Stimulated activated CD8-positive, alpha-beta memory T cell treated with anti-CD3 and anti-CD28 coated beads, Interleukin-2, amount 100 ng/mL, for 1 hour (primary cell): ENCODE measurements around the gene HSPB7.

ENCODE experiments used
- DNase-seq, 2 donors: peaks; one replicate each; pipeline ENCODE4 v3.0.0-alpha.2; 2020; ENCODE audit warnings: low read depth in 2 of 2

HSPB7 gene

DNA sequence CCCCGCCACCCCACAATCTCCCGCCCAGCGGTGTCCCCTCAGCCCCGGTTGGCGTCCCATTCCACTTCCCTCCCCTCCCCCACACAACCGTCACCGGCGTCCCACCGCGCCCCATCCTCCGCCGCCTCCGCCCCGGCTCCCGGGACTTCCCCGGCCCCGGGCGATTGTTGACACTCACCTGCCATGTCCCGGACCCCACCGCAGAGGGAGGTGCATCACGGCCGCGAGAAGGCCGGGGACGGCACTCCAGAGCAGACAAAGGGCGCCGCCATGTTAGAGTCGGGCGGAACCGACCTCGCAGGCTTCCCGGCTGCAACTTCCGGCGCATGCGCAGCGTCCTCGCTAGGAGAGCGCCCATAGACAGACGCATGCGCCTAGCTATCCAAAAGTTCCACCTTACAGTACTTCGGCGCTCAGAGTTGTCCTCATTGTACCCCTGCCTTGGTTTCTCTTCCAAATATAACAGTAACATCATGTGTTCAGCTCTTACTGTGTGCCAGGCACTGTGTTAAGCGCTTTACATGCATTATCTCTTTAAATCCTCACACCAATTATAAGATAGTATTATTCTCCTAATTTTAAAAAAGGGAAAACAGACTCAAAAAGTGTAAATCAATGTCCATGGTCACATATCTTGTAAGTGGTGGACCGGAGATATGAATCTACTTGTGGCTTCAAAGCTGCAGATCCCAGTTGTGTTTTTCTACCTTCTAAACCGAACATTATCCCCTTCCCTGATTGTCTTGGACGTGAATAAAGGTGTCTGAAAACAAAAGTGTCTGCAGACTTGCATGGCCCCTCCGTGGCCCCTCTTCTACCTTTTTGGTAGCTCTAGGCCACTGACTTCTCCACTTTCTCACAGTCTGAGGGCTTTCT is 41.8 kb downstream of the HSPB7 start, which contains the start of gene ZBTB17:
ZBTB17 (minus strand) TSS at position 297 of the 876 bp plus-strand sequence. CDS start 27,606 bp downstream, outside the sequence.
- peak; percentile 86 to 93 for DNase-seq

GRCh38 chr1:15975358-15975804 is 42.5 kb downstream of the HSPB7 start:
- peak; percentile 44 to 52 for DNase-seq

DNA sequence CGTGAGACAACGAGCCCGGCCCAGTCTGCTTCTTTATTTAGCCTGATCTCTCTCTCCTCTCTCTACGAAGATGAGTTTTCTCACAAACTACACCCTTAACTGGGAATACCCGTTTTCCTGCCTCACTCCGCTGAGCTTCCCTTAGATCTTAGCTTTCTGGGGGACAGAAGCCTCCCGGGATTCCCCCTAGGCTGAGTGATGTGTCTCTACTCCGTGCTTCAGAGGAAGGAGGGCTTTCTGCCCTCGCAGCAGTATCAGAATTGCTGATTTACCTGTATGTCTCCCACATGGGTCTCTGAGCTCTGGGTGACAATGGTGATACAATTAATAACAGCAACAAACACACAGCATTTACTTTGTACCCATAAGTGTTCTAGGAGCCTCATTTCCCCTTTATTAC is 43.0 kb downstream of the HSPB7 start:
- DNase-seq, result no peak

DNA sequence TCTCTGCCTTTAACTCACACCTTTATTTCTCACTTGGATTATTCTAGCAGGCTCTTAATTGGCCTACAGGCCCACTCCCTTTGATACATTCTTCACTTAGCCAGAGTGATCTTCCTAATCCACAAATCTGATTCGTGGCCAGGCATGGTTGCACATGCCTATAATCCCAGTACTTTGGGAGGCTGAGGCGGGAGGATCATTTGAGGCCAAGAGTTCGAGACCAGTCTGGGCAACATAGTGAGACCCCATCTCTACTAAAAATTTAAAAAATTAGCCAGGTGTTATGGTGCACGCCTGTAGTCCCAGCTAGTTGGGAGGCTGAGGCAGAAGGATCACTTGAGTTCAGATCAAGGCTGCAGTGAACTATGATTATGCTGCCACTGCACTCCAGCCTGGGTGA is 44.1 kb downstream of the HSPB7 start:
- no peak for DNase-seq

- DNase-seq, result no peak
Measured at GRCh38 chr1:15972409-15972808, 45.4 kb downstream of the HSPB7 start.

DNA sequence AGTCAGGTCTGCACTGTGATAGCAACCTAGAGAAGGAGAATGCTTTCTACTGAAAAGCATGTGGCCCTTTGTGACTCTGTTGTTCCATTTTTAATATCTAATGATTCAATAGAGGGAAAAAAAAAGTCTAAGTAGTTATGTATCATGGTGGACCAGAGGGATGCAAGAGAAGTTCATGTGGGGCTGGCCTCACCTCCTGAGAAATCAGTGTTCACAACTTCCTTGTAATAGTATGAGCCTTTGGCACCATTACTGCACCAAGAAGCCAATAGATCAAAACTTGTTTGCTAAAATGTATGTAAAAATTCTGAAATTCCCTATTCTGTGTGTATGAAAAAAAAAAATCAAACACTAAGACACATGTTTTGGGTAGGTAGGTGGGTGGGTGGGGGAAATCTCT is 46.9 kb downstream of the HSPB7 start:
- DNase-seq, result no peak

DNA sequence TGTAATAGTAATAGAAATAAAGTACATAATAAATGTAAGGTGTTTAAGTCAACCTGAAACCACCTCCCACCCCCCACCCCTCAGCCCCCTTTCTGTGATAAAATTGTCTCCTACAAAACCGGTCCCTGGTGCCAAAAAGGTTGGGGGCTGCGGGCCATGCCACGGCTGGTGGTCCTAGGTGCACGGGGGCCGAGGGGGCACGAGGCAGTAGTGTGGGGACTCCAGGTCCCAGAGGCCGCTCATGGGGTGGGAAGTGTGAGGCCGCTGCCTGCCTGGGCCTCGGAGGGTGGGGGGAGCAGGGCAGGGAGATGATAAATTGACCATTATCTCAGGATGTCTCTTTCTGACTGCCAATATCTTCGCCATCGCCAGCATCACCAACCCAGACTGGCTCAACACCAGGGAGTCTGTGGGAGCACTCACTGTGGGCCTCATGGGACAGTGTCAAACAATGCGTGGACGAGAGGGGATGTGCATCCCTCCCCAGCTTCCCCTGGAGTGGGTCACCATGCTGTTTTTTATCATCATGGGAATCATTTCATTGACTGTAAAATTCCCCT is 48.4 kb downstream of the HSPB7 start:
- DNase-seq, result no peak

GRCh38 chr1:15968172-15968571 is 49.7 kb downstream of the HSPB7 start:
- DNase-seq, result no peak

GRCh38 chr1:15966956-15967344 is 50.9 kb downstream of the HSPB7 start:
- DNase-seq, result no peak

DNA sequence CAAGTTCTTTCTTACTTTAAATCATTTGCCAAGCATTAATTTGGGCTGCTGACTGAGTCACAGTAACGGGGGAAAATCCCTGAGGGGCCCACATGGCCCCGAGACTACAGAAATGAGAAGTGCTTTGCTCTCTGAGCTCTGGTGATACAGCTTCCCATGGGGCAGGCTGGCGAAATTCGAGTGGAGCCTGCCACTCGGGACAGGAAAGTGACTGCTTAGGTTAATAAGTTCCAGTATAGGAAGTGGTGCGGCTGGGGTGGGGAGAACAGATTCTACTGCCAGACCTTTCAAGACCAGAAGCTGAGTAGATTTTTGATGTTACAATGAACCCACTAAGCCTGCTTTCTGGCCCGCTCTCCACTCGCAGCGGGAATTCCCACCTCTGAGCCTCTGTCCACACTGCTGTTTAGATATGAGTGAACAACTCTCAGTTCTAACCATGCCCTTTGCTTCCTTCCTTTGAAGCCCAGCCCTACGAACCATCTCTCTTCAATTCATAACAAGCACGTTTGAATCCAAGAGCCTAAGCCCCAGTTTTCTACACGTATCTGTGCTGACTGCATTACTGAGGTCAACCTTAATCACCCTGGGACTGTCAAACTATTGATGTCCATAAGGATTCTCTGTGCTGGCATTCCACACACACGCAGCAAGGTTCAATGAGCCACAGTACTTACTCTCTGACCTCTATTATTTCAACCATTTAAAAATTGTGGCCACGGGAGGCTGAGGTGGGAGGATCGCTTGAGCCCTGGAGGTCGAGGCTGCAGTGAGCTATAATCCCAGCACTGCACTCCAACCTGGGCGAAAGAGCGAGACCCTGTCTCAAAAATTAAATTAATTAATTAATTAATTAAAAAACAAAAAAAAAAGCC is 51.5 kb downstream of the HSPB7 start:
- DNase-seq, result peak in 1 of 2 donors; percentile 28

GRCh38 chr1:15965228-15965767 is 52.5 kb downstream of the HSPB7 start:
- DNase-seq, result no peak
